ENCODE results near the gene ENC1.

The ENC1 gene

DNA sequence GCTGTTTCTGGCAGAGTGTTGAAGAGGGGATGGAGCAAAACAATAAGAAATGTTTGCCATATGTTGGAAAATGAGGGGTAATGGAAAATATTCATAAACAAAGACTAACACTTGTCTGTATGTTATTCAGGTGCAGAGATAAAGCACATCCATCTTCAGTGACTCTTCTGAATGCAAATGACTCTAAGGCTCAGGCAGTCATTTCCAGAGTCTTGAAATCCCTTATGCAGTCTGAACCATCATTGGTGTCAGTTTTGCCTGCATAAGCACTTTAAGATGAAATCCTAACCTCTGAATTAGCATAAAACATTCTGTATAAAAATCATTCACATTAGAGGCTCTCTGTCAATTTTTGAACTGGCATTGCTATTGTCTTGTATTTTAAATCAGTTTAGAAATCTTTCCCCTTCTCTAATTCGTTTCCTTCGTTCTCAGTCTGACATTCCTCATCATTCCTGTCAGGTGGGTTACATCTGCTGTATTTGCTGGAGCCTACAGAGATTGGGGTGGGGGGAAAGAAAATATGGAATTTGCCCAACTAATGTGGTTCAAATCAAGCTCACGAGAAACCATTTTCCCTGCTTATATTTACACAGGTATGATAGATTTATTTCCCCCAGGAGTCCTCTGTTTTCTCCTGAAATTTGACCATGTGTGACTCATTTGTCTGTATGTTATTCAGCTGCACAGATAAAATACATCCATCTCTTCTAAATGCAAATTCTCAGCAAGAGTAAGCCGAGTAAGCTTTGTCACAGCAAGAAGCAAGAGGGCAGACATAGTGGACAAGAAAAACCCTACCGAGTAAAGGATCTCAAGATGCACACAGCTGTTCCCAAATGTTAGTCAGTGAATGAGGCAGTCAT lies 31.6 kb downstream of the ENC1 start:
- DNase-seq (ENCODE audit: low spot score): no peak

DNA sequence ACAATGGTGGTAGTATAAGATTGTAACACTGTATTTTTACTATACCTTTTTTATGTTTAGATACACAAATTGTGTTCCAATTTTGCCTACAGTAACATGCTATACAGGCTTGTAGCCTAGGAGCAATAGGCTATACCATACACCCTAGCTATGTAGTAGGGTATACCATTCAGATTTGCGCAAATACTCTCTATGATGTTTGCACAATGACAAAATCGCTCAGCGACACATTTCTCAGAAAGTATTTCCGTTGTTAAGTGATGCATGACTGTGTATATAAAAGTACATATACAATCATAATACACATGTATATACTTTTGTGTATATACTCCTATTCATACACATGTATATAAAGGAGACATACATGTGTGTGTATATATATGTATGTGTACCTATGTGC lies 34.8 kb downstream of the ENC1 start:
- no peak for DNase-seq (ENCODE audit: low spot score)

DNA sequence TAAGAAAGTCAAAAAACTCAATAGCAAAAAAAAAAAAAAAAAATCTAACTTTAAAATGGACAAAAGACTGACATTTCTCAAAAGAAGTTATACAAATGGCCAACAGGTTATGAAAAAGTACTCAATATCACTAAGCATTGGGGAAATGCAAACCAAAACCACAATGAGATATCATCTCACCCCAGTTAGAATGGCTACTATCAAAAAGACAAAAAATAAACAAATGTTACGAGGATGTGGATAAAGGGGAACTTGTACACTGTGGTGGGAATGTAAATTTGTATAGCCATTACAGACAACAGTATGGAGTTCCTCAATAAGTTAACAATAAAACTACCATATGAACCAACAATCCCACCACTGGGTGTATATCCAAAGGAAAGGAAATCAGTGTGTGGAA lies 37.2 kb downstream of the ENC1 start:
- DNase-seq (ENCODE audit: low spot score): no peak

DNA sequence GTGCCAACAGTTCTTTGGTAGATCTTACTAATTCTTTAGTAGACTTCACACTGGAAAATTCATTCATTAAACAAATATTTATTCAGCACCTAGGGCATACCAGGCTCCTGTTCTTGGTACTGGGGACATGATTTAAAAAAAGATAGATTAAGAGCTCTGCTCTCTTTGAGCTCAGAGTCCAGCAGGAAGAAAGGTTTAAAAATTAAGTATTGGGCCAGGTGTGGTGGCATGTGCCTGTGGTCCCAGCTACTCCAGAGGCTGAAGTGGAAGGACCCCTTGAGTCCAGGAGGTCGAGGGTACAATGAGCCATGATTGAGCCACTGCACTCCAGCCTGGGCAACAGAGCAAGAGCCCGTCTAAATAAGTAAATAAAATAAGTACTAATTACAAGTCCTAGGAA lies 41.4 kb downstream of the ENC1 start:
- DNase-seq (ENCODE audit: low spot score): no peak

DNA sequence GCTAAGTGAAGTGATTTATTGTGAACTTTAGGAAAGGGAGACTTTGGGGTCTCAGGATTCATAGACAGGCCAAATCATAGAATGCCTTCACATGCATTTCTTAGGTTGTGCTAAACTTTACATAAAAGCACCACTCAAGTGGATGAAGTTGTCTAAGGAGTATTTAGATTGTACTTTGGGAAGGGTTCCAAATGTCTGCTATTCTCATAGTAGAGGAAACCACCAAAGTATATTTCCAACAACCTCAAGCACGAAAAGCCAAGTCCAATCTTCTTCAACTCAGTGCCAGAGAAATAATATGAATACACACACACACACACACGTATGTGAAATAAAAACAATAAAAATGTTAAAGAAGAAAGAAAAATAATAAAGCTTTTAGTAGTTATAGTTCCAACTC lies 41.8 kb downstream of the ENC1 start:
- no peak for DNase-seq (ENCODE audit: low spot score)

DNA sequence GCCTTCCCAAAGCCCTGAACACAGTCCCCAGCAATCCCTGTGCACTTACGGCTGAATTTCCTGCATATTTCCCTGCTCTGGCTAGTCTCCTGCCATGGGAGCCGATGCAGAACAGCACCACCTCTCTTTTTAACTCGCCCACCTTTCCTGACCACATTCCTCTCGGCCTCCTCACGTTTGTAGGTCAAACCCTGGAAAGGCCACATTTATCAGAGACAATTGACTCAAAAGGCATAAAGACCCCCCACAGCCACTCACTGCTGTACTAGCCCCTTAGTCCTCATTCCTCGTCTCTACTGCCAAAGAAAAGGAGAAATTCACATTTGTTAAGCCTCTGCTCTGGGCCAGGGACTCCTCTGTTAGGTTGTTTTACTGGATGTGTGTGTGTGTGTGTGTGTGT lies 43.6 kb downstream of the ENC1 start:
- DNase-seq (ENCODE audit: low spot score): no peak

DNA sequence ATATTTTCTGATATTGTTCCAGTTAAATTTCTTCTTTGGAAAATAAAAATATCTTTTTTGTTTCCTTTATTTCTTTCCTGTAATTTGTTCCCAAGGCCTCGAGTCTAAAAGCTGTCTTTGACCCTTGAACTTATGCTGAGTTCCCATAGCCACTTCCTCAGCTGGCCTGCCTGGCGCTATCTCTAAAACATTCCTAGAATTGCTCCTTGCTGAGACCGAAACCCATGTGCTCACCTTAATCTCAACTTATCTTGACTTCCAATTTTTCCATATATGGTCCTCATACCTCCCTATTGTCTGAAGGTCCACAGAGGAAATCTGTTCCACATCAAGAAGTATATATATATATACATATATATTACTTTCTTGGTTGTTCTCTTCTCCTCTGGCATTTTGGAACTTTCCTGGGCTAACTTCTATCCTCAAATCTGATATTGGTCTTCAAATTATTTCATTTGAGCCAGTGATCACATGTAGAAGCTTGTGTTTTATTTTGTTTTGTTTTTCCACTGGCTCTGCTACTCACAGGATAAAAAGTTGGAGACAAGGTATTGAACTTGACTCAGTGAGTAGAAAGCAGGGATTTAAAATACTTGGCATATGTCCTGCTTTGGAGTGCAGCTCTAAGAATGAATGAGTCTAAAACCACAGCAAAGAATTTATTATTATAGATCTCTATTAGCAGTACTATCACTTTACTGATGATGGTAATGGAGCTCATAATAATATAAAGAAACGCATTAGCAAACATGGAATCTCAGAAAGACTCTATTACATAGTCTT lies 45.2 kb downstream of the ENC1 start:
- peak; percentile 67 for DNase-seq (ENCODE audit: low spot score)

DNA sequence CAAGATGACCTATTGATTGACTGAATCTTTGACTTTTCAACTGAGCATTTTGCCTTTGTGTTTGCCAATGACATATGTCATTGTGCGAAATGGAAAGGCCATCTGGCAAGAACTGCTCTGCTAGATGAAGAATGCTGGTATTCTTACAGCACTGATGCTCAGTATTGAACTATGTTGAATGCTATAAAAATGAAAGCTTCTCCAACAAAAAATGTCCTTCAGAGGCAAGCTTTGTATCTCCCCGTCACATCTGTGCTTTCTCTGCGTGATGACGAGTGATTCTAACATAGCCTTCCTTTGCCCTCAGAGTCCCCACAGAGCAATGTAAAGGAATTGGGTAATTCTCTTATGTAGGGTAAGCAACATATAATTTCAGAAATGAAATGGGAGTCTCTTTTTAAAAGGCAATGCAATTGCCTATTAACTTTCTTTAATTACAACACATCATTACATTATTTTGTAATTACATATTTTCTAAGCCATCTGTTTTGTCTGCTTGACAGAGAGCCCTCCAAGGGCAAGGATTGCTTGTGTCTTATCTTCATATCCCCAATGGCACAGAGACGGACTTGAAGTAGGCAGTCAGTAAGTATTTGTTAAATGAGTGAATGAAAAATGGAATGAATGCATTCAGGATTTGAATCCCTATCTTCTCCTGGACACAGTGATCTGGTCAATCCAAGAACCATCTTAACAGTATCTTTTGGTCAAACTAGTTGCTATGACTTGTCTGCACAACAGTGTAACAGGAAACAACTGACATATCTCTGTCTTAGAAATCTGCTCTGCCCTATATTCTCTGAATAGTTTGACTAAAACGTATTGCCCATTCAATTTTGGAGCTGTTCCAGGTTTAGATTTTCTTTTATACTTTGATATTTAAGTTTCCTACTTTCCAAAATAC lies 46.1 kb downstream of the ENC1 start:
- DNase-seq (ENCODE audit: low spot score): no peak

DNA sequence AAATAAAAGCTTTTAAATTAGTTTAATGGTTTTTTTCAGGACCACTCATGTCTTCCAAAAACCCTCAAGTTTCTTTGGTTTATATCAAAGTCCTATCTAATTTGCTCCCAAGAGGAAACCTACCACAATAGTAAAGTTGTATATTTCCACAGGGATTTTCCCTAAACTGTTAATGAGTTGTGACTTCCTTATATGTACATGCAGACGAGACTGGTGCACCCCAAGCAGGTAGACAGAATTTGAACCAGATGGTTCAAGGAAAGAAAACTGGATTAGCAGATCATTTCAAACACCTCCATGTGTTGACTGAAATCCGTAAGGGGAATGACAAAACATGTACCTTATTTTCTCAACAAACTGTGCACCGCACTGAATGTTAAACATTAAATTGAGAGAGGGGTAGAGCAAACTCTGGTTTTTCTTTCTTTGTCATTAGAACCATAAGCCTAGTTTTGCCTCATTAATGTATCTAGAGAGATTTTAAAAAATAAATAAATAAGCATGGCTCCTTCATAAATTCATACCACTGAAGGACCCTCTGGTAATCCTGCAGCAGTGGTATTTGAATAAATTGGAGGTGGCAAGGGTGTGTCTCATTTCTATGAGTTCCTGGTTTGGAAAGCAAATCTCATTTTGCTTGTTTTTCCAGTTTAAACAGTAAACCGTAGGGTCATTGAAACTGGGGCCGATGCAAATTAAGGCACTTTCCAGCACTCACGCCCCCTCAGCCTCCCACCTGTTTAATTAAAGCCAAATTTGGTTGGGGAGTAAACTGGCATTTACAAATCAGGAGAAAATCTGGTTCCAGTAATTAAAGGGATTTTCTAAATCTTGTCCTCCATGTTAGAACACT lies 51.1 kb downstream of the ENC1 start:
- no peak for DNase-seq (ENCODE audit: low spot score)

DNA sequence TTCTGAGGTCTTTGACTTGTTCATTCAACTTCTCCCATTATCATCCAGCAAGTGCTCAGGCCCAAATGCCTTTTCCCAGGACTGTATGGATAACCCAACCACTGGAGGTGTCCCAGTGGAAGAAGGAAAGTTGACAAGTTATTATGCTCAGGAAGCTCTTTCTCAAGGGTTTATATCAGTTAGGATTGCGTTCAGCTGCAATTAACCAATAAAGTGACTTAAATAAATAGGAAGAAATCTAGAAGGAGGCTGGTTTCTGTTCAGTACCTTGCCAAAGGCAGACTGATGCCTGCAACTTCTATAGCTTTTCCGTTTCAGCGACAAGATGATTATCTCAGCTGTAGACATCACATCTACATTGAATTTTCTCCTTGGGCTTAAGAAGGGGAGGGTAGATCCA lies 52.1 kb downstream of the ENC1 start:
- DNase-seq (ENCODE audit: low spot score): no peak

DNA sequence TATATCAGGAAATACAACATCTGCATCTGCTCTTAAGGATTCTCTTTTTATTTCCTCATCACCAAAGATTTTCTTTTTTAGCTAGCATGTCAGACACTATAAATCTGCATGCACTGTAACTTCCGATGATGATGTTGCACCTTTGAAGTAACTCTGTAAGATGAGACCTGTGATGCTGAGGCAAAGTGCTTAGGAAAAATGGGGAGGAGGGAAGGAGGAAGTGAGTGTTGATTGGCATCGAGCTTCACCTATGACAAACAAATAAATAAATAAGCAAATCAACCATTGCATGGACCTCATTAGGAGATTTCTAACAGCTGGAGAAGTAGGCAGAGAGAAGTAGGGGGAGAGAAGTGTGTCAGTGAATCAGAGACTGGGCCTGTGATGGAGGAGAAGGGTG lies 52.6 kb downstream of the ENC1 start:
- DNase-seq (ENCODE audit: low spot score): peak; percentile 10

DNA sequence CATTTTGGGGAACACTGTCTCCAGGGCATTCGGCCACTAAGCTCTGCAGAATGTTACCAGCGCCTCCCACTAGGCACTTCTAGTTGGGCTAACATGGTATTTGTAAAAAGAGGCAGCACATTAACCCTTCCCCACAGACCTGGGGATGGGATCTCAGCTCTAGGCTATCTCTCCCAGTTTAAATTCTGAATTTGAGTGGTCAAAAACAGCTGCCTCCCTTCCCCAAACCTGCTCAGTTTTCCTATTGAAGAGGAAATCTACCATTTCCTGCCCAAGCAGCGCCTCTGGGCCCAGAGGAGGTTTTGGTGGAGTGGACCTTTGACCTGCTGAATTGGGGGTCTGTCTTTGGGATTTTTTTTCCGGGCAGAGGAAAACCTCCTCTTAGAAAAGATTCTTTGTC lies 53.2 kb downstream of the ENC1 start:
- no peak for DNase-seq (ENCODE audit: low spot score)

DNA sequence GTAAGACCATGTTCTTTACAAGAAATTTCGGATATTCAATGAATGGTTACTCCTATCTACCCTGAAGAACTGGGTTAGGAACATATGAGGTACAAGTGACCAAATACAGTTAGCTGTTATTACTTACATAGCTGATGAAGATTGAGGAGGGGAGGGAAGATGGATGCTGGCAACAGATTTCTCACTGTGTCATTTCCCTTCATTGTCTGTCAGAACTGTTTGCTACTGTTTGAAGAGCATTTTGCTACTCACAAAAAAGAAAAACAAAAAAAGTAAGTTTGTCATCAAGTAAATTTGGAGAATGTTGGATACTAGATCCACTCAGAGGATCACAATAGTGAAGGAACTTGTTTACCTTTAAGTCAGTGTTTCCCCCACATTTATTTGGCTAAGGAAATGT lies 53.7 kb downstream of the ENC1 start:
- DNase-seq (ENCODE audit: low spot score): peak; percentile 58

DNA sequence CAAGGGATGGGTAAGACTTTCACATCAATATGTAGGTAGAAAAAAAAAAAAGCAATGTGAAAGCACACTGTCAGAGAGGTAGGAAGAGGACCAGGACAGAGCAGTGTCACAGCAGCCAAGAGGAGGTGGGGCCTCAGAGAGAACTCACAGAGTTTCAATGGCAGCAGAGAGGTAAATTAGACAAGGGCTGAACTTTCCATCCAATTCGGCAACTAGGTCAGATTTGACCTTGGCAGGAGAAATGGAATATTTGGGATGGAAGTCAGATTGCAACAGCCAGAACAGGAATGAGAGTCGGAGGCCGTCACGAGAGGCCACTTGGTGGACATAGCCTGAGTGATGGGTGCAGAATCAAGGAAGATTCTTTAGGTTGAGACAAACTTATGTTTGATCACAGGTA lies 57.7 kb downstream of the ENC1 start:
- DNase-seq (ENCODE audit: low spot score): no peak

DNA sequence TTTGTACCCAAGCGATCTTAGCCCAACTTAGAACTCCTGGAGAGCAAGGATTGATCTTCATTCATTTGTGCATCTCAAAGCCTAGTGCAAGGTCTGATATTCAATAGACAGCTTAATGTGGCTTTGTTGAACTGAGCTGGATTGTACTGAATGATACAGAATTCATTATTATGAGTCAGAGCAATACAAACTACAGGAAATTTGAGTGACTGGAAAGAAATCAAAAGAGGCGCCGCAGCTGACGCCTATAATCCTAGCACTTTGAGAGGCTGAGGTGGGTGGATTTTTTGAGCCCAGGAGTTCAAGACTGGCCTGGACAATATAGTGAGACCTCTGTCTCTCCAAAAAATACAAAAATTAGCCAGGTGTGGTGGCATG lies 58.6 kb downstream of the ENC1 start:
- DNase-seq (ENCODE audit: low spot score): peak; percentile 19

DNA sequence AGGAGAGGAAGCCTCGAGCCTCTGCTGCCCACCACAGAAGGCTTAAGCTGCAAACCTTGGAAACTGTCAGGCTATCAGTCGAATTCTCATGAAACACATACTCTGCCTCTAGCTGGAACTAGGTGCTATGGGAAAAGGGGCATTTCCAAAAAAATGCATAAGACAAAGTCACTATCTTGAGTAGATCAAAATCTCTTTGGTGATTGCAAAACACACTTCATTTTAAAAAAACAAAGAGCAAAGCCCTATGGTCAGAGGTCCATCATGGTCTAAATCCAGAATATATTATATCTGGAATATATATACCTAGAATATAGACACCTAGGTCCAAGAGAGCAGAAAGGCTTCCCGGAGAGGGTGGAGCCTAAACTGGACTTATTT lies 59.8 kb downstream of the ENC1 start:
- DNase-seq (ENCODE audit: low spot score): no peak

DNA sequence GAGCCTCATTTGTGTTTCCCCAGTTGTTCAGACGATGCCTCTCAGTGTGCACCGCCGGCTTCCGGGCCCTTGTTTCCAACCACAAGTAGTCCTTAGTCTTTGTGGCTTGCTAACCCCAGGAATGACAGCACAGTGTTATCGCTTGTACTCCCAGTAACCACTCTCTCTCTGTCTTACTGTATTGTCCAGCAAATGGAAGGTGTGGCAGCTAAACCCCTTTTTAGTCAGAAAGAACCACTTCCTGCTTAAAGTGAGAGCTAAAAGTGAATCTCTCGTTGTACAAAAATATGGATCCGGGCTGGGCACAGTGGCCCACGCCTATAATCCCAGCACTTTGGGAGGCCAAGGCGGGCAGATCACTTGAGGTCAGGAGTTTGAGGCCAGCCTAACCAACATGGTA lies 61.3 kb downstream of the ENC1 start:
- DNase-seq (ENCODE audit: low spot score): no peak

DNA sequence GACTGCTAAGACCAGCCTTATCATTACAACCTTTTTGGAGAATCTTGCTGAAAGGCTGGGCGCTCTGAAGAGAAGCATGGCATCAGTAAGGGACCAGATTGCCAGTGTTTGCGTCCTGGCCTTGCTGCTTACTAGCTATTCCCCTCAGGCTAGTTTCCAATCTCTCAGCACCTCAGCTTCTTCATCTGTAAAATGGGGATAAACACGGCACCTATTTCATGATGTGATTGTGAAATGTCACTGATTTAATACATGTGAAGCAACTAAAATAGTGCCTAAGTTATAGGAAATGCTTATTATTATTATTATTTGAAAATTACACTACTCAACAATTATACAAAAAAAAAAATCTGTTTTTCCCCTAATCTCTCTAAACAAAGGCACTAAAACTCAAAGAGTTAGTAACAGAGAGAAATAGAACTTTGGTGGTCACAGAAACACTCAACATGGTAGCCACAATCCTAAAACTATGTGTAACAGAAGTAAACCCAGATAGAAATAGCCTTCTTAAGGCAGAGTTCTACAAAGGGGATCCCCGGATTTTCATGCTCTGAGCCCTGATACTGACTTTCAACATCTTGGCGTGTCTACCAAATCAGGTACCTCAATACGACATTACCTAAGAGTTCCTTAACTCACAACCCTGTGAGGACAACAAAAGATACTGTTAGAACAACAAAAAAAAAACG lies 62.0 kb downstream of the ENC1 start:
- DNase-seq (ENCODE audit: low spot score): no peak
